ENCODE results near the gene LGR6. TPM values are rescaled to one million over a fixed set of nuclear protein-coding genes. Genes with fewer than 3 reads are reported as not detected.

LGR6 gene
- polyA plus RNA-seq, 3 donors = not detected

- intact Hi-C loops (cut with micrococcal nuclease) = no loop called here
- H3K4me1 Mint-ChIP-seq = peaks cover 17% of the 10 kb centered on the region
- no peak for TF ChIP-seq CTCF (IDR thresholded peaks at IDR 0.05)
- H3K36me3 Mint-ChIP-seq = peaks cover 0 to 3% of the 10 kb centered on the region in 2 donors
- Histone ChIP-seq H3K27me3 (ENCODE audit: control insufficient read depth in 2 of 2, insufficient read depth in 2 of 2, low read length in 2 of 2) (peaks cover 26 to 41% of the 10 kb centered on the region in 2 donors), H3K4me3 (replicated peaks in 1 of 3; ENCODE audit: low read depth in 2 of 3, low read length in 3 of 3) (no peak overlapping the region), H3K9me3 (replicated peaks in 1 of 2; ENCODE audit: control insufficient read depth in 1 of 2, insufficient read depth in 1 of 2, low read length in 2 of 2) (no peaks in the 10 kb centered on the region), H3K4me2 (replicated peaks; ENCODE audit: extremely low read depth, low read length, poor library complexity, severe bottlenecking) (no peak overlapping the region), H3K79me2 (ENCODE audit: insufficient read depth, low read length) (no peaks in the 10 kb centered on the region), H2AFZ (ENCODE audit: insufficient read depth, low read depth, low read length, poor library complexity, severe bottlenecking) (no peak overlapping the region), H3K36me3 (replicated peaks in 1 of 2; ENCODE audit: control insufficient read depth in 1 of 2, insufficient read depth in 2 of 2, low read length in 2 of 2) (no peaks in the 10 kb centered on the region), H3K27ac (ENCODE audit: low read depth in 1 of 2, low read length in 2 of 2) (no peak overlapping the region), H3K9ac (ENCODE audit: insufficient read depth, low read length, poor library complexity, severe bottlenecking) (no peak overlapping the region), H4K20me1 (ENCODE audit: insufficient read depth, low read length) (no peaks in the 10 kb centered on the region), H3K4me1 (ENCODE audit: control insufficient read depth in 1 of 2, insufficient read depth in 2 of 2, low read length in 2 of 2) (no peaks in the 10 kb centered on the region)
- H3K9me3 Mint-ChIP-seq = peaks cover 0 to 6% (median 2%) of the 10 kb centered on the region in 7 donors
- no peak overlapping the region for H3K4me3 Mint-ChIP-seq
- WGBS (ENCODE audit: insufficient coverage) = 17% methylated on average over 2 of the region's 4 CpGs
- no peak for DNase-seq
- peaks cover 43 to 46% (median 45%) of the 10 kb centered on the region in 3 donors for H3K27me3 Mint-ChIP-seq (ENCODE audit: low read depth in 3 of 3)
- H3K27ac Mint-ChIP-seq = peak overlapping the region in 1 of 7 donors; percentile 43
These were observed 23.1 kb downstream of the LGR6 start for GRCh38 chr1:202216691-202217090.

DNA sequence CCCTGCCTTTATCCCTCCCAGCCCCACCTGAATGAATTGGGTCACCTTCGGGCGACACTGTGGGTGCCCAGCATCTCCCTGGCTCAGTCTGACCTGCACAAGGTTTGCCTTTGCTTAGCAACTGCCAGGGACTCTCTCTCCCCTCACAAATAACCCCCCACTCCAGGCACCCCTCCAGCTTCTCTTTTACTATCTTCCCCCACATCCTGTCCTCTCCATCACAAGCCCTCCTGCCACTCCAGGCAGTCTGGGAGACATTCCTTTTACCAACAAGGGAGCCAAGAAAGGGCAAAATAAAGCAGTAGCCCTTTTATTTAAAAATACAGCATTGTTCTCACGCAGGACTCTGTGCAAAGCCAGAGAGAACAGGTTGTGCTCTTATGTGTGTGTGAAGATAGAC, 23.9 kb downstream of the LGR6 start:
- Histone ChIP-seq H3K4me1 (ENCODE audit: control insufficient read depth in 1 of 2, insufficient read depth in 2 of 2, low read length in 2 of 2) (no peaks in the 10 kb centered on the region), H4K20me1 (ENCODE audit: insufficient read depth, low read length) (no peaks in the 10 kb centered on the region), H2AFZ (ENCODE audit: insufficient read depth, low read depth, low read length, poor library complexity, severe bottlenecking) (no peak overlapping the region), H3K4me3 (replicated peaks in 1 of 3; ENCODE audit: low read depth in 2 of 3, low read length in 3 of 3) (no peak overlapping the region), H3K4me2 (replicated peaks; ENCODE audit: extremely low read depth, low read length, poor library complexity, severe bottlenecking) (no peak overlapping the region), H3K79me2 (ENCODE audit: insufficient read depth, low read length) (no peaks in the 10 kb centered on the region), H3K9ac (ENCODE audit: insufficient read depth, low read length, poor library complexity, severe bottlenecking) (no peak overlapping the region), H3K9me3 (replicated peaks in 1 of 2; ENCODE audit: control insufficient read depth in 1 of 2, insufficient read depth in 1 of 2, low read length in 2 of 2) (no peaks in the 10 kb centered on the region), H3K36me3 (replicated peaks in 1 of 2; ENCODE audit: control insufficient read depth in 1 of 2, insufficient read depth in 2 of 2, low read length in 2 of 2) (no peaks in the 10 kb centered on the region), H3K27me3 (ENCODE audit: control insufficient read depth in 2 of 2, insufficient read depth in 2 of 2, low read length in 2 of 2) (peaks cover 25 to 34% of the 10 kb centered on the region in 2 donors), H3K27ac (ENCODE audit: low read depth in 1 of 2, low read length in 2 of 2) (no peak overlapping the region)
- peaks cover 0 to 6% (median 2%) of the 10 kb centered on the region in 7 donors for H3K9me3 Mint-ChIP-seq
- WGBS (ENCODE audit: insufficient coverage) = 91% methylated on average over 3 of the region's 3 CpGs
- no peak for DNase-seq
- intact Hi-C loops (cut with micrococcal nuclease) = no loop called here
- no peak for TF ChIP-seq CTCF (IDR thresholded peaks at IDR 0.05)
- H3K27me3 Mint-ChIP-seq (ENCODE audit: low read depth in 3 of 3) = peaks cover 39 to 41% (median 40%) of the 10 kb centered on the region in 3 donors
- H3K4me3 Mint-ChIP-seq = no peak overlapping the region
- H3K4me1 Mint-ChIP-seq = peaks cover 21% of the 10 kb centered on the region
- H3K27ac Mint-ChIP-seq = no peak overlapping the region
- H3K36me3 Mint-ChIP-seq = peaks cover 0 to 3% of the 10 kb centered on the region in 2 donors
